ENCODE results near the gene ATP10B.

DNA sequence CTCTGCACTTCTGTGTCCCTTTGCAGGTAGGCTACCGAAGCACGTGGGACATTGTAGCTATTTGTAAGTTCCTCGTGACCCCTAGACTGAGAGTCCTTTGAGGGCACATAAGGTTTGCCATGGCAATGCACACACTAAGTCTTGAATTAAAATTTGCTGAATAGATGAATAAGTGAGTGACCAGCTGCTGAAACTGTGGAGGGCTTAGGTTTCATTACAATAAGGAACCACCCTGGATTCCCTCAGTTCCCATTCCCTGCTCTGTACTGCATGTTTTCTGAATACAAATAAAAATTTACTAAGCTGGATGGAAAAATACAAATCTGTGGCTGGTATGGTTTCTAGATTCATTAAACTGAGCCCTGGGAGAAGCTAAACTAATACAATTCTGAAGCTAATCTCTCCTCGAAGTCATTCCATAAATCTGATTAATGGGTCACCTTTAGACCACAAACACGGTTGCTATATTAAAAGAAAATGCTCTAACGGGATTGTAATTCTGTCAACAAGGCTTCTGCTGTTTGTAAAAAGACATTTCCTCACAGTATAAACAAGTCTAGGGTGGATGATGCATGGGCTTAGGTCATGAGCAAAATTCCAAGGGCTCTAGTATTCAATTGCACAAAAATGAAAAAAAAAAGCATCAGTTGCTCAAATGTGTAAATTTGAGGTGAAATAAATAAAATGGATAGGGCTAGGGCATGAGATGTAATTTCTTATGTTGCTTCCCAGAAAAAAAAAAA lies 172.3 kb downstream of the ATP10B start:
- TF ChIP-seq IRF2 (CRISPR knock-in tag; IDR thresholded peaks at IDR 0.05; ENCODE audit: borderline replicate concordance, low read depth), result no peak
- TF ChIP-seq CTCF (IDR thresholded peaks at IDR 0.05), result no peak
- TF ChIP-seq FOXK1 (CRISPR knock-in tag; IDR thresholded peaks at IDR 0.05), result no peak
- no peak for TF ChIP-seq USF2 (CRISPR knock-in tag; IDR thresholded peaks at IDR 0.05)
- no peak for TF ChIP-seq FOXP1 (CRISPR knock-in tag; IDR thresholded peaks at IDR 0.05; ENCODE audit: borderline replicate concordance)
- TF ChIP-seq ZMAT4 (CRISPR knock-in tag; IDR thresholded peaks at IDR 0.05), result no peak
- TF ChIP-seq ETV6 (CRISPR knock-in tag; IDR thresholded peaks at IDR 0.05), result no peak
- TF ChIP-seq TP53 (CRISPR knock-in tag; IDR thresholded peaks at IDR 0.05), result no peak
- TF ChIP-seq TEAD1 (CRISPR knock-in tag; IDR thresholded peaks at IDR 0.05), result no peak

Data from WTC11 (cell line).